Measurements from ENCODE around the gene GYPA.
"Not testable (repeated sequence)": the region's sequence is repeated elsewhere in the genome, so short reads cannot be mapped to it uniquely, and the experiment has no call there.

GYPA gene

DNA sequence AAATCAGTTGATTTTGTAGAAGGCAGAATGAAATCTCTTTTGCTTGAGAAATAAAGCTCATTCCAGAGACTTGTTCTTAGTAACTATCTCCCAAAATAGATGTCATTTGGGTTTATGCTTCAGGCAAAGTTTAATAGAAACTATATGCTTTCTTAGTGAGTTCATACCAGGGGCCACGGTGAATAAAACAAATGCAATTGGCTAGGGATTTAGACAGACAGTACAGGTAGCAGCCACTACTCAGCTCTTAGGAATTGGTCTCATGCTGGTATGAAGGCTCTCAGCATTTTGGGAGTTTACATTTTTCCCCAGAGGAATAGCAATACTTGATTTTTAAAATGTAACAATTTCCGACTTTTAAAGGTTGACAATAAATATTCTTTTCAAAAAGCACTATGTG lies 27.0 kb downstream of the GYPA start:
- no peak for FAIRE-seq
- TF ChIP-seq, protein P1, sequence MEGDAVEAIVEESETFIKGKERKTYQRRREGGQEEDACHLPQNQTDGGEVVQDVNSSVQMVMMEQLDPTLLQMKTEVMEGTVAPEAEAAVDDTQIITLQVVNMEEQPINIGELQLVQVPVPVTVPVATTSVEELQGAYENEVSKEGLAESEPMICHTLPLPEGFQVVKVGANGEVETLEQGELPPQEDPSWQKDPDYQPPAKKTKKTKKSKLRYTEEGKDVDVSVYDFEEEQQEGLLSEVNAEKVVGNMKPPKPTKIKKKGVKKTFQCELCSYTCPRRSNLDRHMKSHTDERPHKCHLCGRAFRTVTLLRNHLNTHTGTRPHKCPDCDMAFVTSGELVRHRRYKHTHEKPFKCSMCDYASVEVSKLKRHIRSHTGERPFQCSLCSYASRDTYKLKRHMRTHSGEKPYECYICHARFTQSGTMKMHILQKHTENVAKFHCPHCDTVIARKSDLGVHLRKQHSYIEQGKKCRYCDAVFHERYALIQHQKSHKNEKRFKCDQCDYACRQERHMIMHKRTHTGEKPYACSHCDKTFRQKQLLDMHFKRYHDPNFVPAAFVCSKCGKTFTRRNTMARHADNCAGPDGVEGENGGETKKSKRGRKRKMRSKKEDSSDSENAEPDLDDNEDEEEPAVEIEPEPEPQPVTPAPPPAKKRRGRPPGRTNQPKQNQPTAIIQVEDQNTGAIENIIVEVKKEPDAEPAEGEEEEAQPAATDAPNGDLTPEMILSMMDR (IDR thresholded peaks at IDR 0.05; ENCODE audit: insufficient read depth, missing control alignments), result no peak
- no peak for DNase-seq (ENCODE audit: insufficient read length, low spot score)

DNA sequence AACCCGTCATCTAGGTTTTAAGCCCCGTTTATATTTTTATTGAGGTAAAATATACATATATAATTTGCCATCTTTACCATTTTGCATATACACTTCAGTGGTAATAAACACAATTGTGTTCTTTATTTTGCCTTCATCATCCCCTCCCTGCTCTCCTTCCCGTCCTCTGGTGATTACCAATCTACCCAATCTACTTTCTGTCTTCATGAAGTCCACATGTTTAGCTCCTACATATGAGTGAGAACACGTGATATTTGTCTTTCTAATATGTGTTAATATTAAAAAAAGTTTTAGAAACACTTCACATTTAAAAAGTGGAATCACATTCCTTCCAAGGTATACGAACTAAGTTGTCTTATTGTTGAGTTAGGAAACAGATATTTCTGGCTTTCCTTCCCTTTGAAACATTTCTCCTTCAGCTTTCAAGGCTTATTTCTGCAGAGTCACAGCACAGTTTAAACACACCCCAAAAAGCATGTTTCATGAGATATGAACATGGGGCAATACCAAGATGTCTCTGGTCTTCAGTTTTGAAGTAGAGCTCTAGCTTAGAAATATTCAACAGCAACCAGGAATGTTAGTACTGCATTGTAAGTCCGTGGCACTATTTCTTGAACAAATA lies 35.9 kb downstream of the GYPA start:
- no peak for FAIRE-seq
- DNase-seq (ENCODE audit: insufficient read length, low spot score), result no peak
- TF ChIP-seq, protein P1 (IDR thresholded peaks at IDR 0.05; ENCODE audit: insufficient read depth, missing control alignments), result no peak

GRCh38 chr4:144097776-144098175 lies 42.7 kb downstream of the GYPA start:
- DNase-seq (ENCODE audit: insufficient read length, low spot score); FAIRE-seq: not testable (repeated sequence)

- not testable (repeated sequence) for FAIRE-seq; DNase-seq (ENCODE audit: insufficient read length, low spot score)
These were observed 46.5 kb downstream of the GYPA start for GRCh38 chr4:144093995-144094394.

GRCh38 chr4:144091181-144091580 lies 49.3 kb downstream of the GYPA start:
- not testable (repeated sequence) for DNase-seq (ENCODE audit: insufficient read length, low spot score); FAIRE-seq

- no peak for FAIRE-seq
- TF ChIP-seq, protein P1 (IDR thresholded peaks at IDR 0.05; ENCODE audit: insufficient read depth, missing control alignments), result no peak
- no peak for DNase-seq (ENCODE audit: insufficient read length, low spot score)
These were observed 49.8 kb downstream of the GYPA start for GRCh38 chr4:144090744-144091143.

DNA sequence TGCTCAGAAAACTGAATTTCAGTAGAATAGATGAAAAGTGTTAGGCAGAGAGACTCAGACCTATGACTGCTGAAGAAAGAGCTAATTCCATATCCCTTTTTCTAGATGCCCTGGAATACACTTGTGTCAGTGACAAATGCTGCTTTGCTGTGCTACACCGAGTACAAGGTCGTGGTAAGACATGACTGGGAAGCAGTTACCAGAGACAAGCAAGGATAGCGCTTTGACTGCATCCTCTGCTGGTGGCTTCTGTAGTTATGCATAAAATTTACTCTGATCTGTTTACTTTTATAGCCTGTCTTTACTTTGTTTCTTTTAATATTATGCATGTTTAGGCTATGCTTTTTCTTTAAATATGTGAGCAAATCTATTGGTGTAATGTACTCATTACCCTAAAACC lies 58.5 kb downstream of the GYPA start:
- FAIRE-seq; DNase-seq (ENCODE audit: insufficient read length, low spot score): not testable (repeated sequence)

GRCh38 chr4:144080135-144080534 lies 60.4 kb downstream of the GYPA start:
- FAIRE-seq; DNase-seq (ENCODE audit: insufficient read length, low spot score): not testable (repeated sequence)

GRCh38 chr4:144078746-144079145 lies 61.8 kb downstream of the GYPA start:
- not testable (repeated sequence) for DNase-seq (ENCODE audit: insufficient read length, low spot score); FAIRE-seq

- not testable (repeated sequence) for FAIRE-seq; DNase-seq (ENCODE audit: insufficient read length, low spot score)
These were observed 79.0 kb downstream of the GYPA start for GRCh38 chr4:144061556-144061955.

DNA sequence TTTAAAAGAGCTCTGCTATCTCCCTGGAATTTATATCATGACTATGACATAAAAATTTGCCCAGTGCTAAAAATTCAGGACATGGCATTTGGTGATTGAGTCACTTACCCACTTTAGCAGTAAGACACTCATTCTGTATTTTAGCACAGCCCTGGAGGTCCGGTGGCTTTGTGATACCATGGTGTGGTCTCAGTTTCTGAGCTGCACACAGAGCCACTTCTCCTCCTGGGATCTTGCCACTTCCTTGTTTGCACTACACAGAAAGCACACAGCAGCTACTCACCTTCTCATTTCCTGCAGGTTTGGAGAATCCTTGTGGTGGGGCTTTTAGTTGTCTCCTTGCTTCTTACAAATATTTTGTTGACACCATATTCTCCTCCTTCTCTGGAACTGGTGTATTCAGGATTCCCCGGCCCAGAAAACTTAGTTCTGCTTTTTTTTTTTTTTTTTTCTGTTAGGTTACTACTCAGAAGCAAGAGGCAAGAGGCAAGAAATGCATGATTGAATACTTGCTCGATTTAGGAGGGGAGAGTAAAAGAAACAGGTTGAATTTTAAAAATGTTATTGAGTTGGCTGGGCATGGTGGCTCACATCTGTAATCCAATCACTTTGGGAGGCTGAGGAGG lies 80.2 kb downstream of the GYPA start:
- not testable (repeated sequence) for FAIRE-seq; DNase-seq (ENCODE audit: insufficient read length, low spot score)

Data from D721Med (cell line).